HG03439 (cell line): Measurements from ENCODE around the gene CTAGE9.

ENCODE experiments used
- ATAC-seq: cut with Tn5 transposase; IDR thresholded peaks from one replicate; pipeline ENCODE4 v1.9.1; 2021; ENCODE audit warnings: mild to moderate bottlenecking, moderate library complexity; ENCODE audit not compliant: unreplicated experiment

CTAGE9 gene

GRCh38 chr6:131678442-131678841 lies 32.4 kb downstream of the CTAGE9 start:
- ATAC-seq = no peak

- no peak for ATAC-seq
Observed at GRCh38 chr6:131673184-131673583, 37.6 kb downstream of the CTAGE9 start.

- ATAC-seq = no peak
Observed at GRCh38 chr6:131669891-131670290, 40.9 kb downstream of the CTAGE9 start.

GRCh38 chr6:131663578-131664165 lies 47.1 kb downstream of the CTAGE9 start:
- no peak for ATAC-seq

GRCh38 chr6:131660195-131660594 lies 50.6 kb downstream of the CTAGE9 start:
- no peak for ATAC-seq
